HuH-7.5 (cell line): ENCODE results near the gene KCND1.
"Not testable (repeated sequence)": the region's sequence is repeated elsewhere in the genome, so short reads cannot be mapped to it uniquely, and the experiment has no call there.

ENCODE experiments used
- DNase-seq: peaks from one replicate; pipeline ENCODE4 v3.0.0; 2011; ENCODE audit warnings: low spot score

The KCND1 gene

GRCh38 chrX:48971249-48972219, at the start of gene KCND1:
KCND1 (minus strand) TSS chrX:48971844; CDS start chrX:48970271, 1,573 bp downstream.
- no peak for DNase-seq

- no peak for DNase-seq
These were observed 48.1 kb upstream of the KCND1 start for GRCh38 chrX:49019599-49020249.

- DNase-seq: no peak
These were observed 47.4 kb upstream of the KCND1 start for GRCh38 chrX:49019050-49019449.

GRCh38 chrX:49003696-49004095, 32.1 kb upstream of the KCND1 start:
- DNase-seq: no peak

GRCh38 chrX:49002091-49002935, 30.7 kb upstream of the KCND1 start, which contains the start of gene GRIPAP1:
GRIPAP1 (minus strand) TSS chrX:49002264; CDS start chrX:49002229, 35 bp downstream.
- DNase-seq: peak; percentile 82

- DNase-seq: no peak
These were observed 30.0 kb upstream of the KCND1 start for GRCh38 chrX:49001521-49002090.

- no peak for DNase-seq
These were observed 29.0 kb upstream of the KCND1 start for GRCh38 chrX:49000636-49001035.

GRCh38 chrX:48999030-48999429, 27.4 kb upstream of the KCND1 start:
- DNase-seq: no peak

- DNase-seq: no peak
These were observed 26.7 kb upstream of the KCND1 start for GRCh38 chrX:48998391-48998790.

GRCh38 chrX:48997865-48998264, 26.2 kb upstream of the KCND1 start:
- no peak for DNase-seq

GRCh38 chrX:48997455-48997854, 25.8 kb upstream of the KCND1 start:
- DNase-seq: no peak

- DNase-seq: no peak
These were observed 25.3 kb upstream of the KCND1 start for GRCh38 chrX:48996969-48997368.

- no peak for DNase-seq
These were observed 20.7 kb upstream of the KCND1 start for GRCh38 chrX:48992341-48992740.

- DNase-seq: no peak
These were observed 17.8 kb upstream of the KCND1 start for GRCh38 chrX:48989483-48989882.

GRCh38 chrX:48983896-48984295, 12.3 kb upstream of the KCND1 start:
- no peak for DNase-seq

GRCh38 chrX:48983081-48983480, 11.4 kb upstream of the KCND1 start:
- DNase-seq: no peak

GRCh38 chrX:48981178-48981577, 9.5 kb upstream of the KCND1 start:
- DNase-seq: no peak

- DNase-seq: not testable (repeated sequence)
These were observed 8.7 kb upstream of the KCND1 start for GRCh38 chrX:48980341-48980740.

- no peak for DNase-seq
These were observed 6.6 kb upstream of the KCND1 start for GRCh38 chrX:48978226-48978625.

- DNase-seq: no peak
These were observed 4.4 kb upstream of the KCND1 start for GRCh38 chrX:48976086-48976485.

- no peak for DNase-seq
These were observed 3.9 kb upstream of the KCND1 start for GRCh38 chrX:48975541-48975940.

- DNase-seq: no peak
These were observed 3.4 kb upstream of the KCND1 start for GRCh38 chrX:48975041-48975440.
